ENCODE measurements around the gene CCM2L.

The CCM2L gene

DNA sequence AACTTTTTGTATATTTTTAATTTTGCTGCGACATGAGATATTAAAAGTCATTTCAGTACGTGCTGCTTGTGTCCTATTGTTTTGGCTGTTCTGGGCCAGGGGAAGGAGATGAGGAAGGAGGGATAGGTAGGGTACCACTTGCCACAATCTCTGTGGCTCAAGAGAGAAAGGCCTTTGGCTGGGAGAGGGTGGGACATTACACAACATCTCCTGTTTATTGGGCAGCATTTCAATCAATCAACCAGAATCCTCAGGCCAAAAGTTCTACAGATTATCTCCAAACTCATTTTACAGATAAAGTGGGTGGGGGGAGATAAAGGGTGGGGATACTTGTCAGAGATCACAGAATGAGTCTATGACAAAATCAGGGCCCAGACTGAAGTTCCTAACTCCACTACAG, 6.9 kb upstream of the CCM2L start:
- no peaks in the 10 kb centered on the region for H3K9me3 ChIP-seq (ENCODE audit: control insufficient read depth, low read length)
- H3K27ac ChIP-seq = no peak overlapping the region
- no peaks in the 10 kb centered on the region for H3K27me3 ChIP-seq (ENCODE audit: control insufficient read depth, insufficient read depth, low read length)
- peaks cover 2% of the 10 kb centered on the region for H3K4me1 ChIP-seq
- no peaks in the 10 kb centered on the region for H3K79me2 ChIP-seq
- H3K4me3 ChIP-seq (ENCODE audit: low read depth, low read length) = no peak overlapping the region
- H3K9ac ChIP-seq = no peak overlapping the region
- no peak for TF ChIP-seq CTCF (IDR thresholded peaks at IDR 0.05)
- no peak overlapping the region for H2AFZ ChIP-seq
- H3K4me2 ChIP-seq (ENCODE audit: low read length) = no peak overlapping the region
- no peaks in the 10 kb centered on the region for H3K36me3 ChIP-seq (ENCODE audit: control insufficient read depth, insufficient read depth, low read length)

- Histone ChIP-seq H3K27me3 (ENCODE audit: control insufficient read depth, insufficient read depth, low read length) (no peaks in the 10 kb centered on the region), H3K79me2 (no peaks in the 10 kb centered on the region), H3K36me3 (ENCODE audit: control insufficient read depth, insufficient read depth, low read length) (no peaks in the 10 kb centered on the region), H3K4me1 (peaks cover 2% of the 10 kb centered on the region), H3K4me2 (ENCODE audit: low read length) (no peak overlapping the region), H2AFZ (no peak overlapping the region), H3K4me3 (ENCODE audit: low read depth, low read length) (no peak overlapping the region), H3K27ac (no peak overlapping the region), H3K9ac (no peak overlapping the region), H3K9me3 (ENCODE audit: control insufficient read depth, low read length) (no peaks in the 10 kb centered on the region)
- no peak for TF ChIP-seq CTCF (IDR thresholded peaks at IDR 0.05)
Measured at GRCh38 chr20:32004963-32005362, 5.3 kb upstream of the CCM2L start.

DNA sequence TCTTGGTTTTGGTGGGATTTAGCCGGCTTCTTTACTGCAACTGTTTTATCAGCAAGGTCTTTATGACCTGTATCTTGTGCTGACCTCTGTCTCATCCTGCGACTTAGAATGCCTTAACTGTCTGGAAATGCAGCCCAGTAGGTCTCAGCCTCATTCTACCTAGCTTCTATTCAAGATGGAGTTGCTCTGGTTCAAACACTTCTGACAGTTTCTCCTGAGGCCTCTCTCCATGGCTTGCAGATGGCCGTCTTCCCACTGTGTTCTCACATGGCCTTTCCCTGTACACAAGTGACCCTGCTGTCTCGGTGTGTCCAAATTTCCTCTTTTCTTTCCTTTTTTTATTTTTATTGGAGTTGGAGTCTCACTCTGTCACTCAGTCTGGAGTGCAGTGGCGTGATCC, 4.2 kb upstream of the CCM2L start:
- H3K79me2 ChIP-seq = no peaks in the 10 kb centered on the region
- peak overlapping the region; percentile 12 for H3K27ac ChIP-seq
- H3K4me1 ChIP-seq = peaks cover 2% of the 10 kb centered on the region
- no peak overlapping the region for H2AFZ ChIP-seq
- H3K9ac ChIP-seq = no peak overlapping the region
- TF ChIP-seq CTCF (IDR thresholded peaks at IDR 0.05) = no peak
- no peaks in the 10 kb centered on the region for H3K27me3 ChIP-seq (ENCODE audit: control insufficient read depth, insufficient read depth, low read length)
- no peak overlapping the region for H3K4me3 ChIP-seq (ENCODE audit: low read depth, low read length)
- no peaks in the 10 kb centered on the region for H3K36me3 ChIP-seq (ENCODE audit: control insufficient read depth, insufficient read depth, low read length)
- H3K4me2 ChIP-seq (ENCODE audit: low read length) = no peak overlapping the region
- H3K9me3 ChIP-seq (ENCODE audit: control insufficient read depth, low read length) = no peaks in the 10 kb centered on the region

GRCh38 chr20:32006841-32007786, 3.1 kb upstream of the CCM2L start:
- no peak overlapping the region for H3K9ac ChIP-seq
- H3K4me1 ChIP-seq = peaks cover 2% of the 10 kb centered on the region
- no peak for TF ChIP-seq CTCF (IDR thresholded peaks at IDR 0.05)
- no peaks in the 10 kb centered on the region for H3K79me2 ChIP-seq
- no peaks in the 10 kb centered on the region for H3K36me3 ChIP-seq (ENCODE audit: control insufficient read depth, insufficient read depth, low read length)
- H2AFZ ChIP-seq = no peak overlapping the region
- no peak overlapping the region for H3K4me3 ChIP-seq (ENCODE audit: low read depth, low read length)
- H3K9me3 ChIP-seq (ENCODE audit: control insufficient read depth, low read length) = no peaks in the 10 kb centered on the region
- H3K4me2 ChIP-seq (ENCODE audit: low read length) = no peak overlapping the region
- H3K27me3 ChIP-seq (ENCODE audit: control insufficient read depth, insufficient read depth, low read length) = no peaks in the 10 kb centered on the region
- H3K27ac ChIP-seq = peak overlapping the region; percentile 48

Data from parathyroid adenoma (tissue), 2 donors.